ENCODE results near the gene GRM1.
"Not testable (repeated sequence)": the region's sequence is repeated elsewhere in the genome, so short reads cannot be mapped to it uniquely, and the experiment has no call there.

- TF ChIP-seq, protein P1, sequence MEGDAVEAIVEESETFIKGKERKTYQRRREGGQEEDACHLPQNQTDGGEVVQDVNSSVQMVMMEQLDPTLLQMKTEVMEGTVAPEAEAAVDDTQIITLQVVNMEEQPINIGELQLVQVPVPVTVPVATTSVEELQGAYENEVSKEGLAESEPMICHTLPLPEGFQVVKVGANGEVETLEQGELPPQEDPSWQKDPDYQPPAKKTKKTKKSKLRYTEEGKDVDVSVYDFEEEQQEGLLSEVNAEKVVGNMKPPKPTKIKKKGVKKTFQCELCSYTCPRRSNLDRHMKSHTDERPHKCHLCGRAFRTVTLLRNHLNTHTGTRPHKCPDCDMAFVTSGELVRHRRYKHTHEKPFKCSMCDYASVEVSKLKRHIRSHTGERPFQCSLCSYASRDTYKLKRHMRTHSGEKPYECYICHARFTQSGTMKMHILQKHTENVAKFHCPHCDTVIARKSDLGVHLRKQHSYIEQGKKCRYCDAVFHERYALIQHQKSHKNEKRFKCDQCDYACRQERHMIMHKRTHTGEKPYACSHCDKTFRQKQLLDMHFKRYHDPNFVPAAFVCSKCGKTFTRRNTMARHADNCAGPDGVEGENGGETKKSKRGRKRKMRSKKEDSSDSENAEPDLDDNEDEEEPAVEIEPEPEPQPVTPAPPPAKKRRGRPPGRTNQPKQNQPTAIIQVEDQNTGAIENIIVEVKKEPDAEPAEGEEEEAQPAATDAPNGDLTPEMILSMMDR (IDR thresholded peaks at IDR 0.05; ENCODE audit: insufficient read depth, low read depth, low read length): not testable (repeated sequence)
- not testable (repeated sequence) for TF ChIP-seq EZH2 (IDR thresholded peaks at IDR 0.05; ENCODE audit: insufficient read depth, low read length)
Measured at GRCh38 chr6:146243646-146244045, 214.8 kb downstream of the GRM1 start.

All from astrocyte (in vitro differentiated cells and primary cell).